Stimulated activated CD8-positive, alpha-beta memory T cell treated with anti-CD3 and anti-CD28 coated beads, Interleukin-12 subunit alpha, Interleukin-12 subunit beta, amount 100 ng/mL, for 4 hours (primary cell): Measurements from ENCODE around the gene BCL7C.
A peak's percentile ranks its signal among the peaks of the same experiment; 100 is the strongest.

ENCODE experiments used
- DNase-seq: peaks from one replicate; pipeline ENCODE4 v3.0.0-alpha.2; 2020; ENCODE audit warnings: low read depth

The BCL7C gene

DNA sequence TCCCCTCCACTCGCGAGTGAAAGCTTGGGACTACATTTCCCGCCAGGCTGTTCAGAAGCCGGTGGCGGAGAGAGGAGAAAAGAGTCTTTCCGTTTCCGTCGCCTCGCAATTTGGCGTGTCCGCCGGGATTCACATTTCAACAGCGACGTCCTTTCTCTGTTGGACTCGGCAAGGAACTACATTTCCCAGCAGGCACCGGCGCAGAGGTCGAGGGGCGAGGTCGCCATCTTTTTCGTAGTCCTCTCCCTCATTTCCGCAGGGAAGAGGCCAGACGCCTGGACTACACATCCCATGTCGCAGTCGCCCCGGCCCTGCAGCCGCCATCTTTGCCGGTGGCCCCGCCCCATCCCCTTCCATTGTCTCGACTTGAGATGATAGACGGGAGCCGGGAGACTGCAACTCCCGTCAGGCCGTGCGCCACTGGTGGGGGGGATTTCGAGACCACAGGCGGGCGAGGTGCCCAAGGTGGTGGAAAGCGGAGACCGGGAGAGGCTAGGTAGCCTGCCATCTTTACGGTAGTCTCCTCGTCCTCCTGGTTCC is 28.6 kb upstream of the BCL7C start:
- DNase-seq: peak; percentile 99

DNA sequence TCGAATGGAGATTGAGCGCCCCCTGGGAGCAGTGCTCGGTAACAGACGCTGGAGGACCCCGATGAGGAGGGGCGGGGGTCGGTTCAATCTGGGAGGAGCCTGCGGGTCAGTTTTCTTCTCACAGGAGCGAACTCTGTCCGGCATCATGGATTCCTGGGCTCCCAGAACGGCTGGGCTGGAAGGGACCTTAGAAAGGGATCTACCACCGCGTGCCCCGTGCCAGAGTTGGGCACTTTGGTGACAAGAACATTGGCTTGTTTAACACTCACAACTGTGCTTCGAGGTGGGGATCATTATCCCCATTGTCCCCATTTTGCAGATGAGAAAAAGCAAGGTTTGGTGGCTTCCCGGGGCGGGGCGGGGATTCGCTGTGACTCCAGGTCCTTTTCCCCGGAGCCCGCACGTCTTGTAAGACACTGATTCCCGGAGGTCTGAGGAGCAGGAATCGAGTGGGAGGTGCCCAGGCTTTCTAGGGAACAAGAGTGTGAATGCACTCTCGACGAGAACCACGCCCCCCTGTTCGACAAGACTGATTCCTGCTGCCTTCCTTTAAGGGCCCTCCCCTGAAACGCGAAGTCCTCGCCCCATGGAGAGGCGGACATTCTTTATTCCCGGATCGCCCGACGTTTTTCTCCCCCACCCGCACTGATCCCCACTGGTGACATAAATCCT is 28.0 kb upstream of the BCL7C start:
- peak; percentile 72 for DNase-seq

DNA sequence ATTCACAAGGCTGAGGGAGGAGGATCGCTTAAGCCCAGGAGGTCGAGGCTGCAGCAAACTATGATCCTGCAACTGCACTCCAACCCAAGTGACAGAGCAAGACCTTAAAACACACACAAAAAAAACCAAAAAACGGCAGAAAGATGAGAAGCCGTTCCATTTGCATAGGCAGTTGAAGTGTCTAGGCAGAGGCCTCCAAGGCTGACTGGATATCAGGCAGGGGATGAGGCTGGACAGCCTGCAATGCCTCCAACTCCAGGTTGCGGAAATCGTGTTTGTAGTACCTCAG is 27.5 kb upstream of the BCL7C start:
- DNase-seq: no peak

- no peak for DNase-seq
These were observed 27.0 kb upstream of the BCL7C start for GRCh38 chr16:30920891-30921290.

DNA sequence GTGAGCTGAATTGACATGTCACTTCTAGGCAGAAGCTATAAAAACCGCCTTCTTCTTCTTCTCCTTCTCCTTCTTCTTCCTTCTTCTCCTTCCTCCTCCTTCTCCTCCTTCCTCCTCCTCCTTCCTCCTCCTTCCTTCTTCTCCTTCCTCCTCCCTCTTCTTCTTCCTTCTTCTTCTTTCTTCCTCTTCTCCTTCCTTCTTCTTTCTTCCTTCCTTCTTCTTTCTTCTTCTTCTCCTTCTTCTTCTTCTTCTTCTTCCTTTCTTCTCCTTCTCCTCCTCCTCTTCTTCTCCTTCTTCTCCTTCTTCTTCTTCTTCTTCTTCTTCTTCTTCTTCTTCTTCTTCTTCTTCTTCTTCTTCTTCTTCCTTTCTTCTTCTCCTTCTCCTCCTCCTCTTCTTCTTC is 24.7 kb upstream of the BCL7C start:
- DNase-seq: no peak

DNA sequence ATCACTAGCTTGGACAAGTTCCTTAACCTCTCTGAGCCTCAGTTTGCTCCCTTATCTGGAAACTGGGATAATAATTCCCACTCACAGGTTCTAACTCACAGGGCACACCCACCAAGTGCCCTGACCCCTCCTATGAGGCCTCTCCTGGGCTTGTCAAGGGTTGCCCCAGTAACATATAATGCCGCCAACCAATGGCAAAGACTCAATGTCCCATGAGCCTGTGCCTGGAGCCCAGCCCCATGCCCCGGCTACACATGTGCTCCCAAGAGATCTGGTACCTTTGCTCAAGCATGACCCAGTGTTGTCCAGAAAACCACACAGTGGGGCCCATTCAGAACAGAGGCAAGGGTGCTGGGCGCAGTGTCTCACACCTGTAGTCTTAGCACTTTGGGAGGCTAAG is 21.0 kb upstream of the BCL7C start:
- DNase-seq: no peak

- DNase-seq: no peak
These were observed 19.0 kb upstream of the BCL7C start for GRCh38 chr16:30912794-30913412.

DNA sequence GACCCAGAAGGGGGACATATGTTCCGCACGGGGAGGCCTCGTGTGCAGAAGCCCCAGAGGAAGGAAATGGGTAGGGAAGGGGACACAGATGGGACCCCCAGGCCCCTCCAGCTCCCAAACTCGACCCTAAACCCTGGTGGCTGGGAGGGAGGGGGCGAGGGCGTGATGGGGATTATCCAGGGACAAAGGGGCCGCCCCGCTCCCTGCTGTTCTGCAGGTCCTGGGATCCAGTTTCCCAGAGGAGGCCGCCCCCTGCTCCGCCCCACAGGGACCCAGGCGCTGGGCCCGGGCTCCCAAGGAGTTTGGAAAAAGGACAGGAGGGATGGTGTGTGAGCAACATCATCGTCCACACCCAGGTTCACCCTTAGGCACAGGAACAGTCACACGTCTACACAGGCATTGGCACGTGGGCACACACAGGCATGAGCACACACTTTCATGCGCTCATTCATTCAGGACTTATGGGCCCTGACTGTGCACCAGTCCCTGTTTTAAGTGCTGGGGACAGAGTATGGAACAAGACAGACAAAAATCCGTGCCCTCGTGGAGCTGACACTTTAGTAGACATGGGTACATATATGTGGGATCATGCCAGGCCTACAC is 16.7 kb upstream of the BCL7C start:
- no peak for DNase-seq

- DNase-seq: no peak
These were observed 13.2 kb upstream of the BCL7C start for GRCh38 chr16:30907064-30907463.

DNA sequence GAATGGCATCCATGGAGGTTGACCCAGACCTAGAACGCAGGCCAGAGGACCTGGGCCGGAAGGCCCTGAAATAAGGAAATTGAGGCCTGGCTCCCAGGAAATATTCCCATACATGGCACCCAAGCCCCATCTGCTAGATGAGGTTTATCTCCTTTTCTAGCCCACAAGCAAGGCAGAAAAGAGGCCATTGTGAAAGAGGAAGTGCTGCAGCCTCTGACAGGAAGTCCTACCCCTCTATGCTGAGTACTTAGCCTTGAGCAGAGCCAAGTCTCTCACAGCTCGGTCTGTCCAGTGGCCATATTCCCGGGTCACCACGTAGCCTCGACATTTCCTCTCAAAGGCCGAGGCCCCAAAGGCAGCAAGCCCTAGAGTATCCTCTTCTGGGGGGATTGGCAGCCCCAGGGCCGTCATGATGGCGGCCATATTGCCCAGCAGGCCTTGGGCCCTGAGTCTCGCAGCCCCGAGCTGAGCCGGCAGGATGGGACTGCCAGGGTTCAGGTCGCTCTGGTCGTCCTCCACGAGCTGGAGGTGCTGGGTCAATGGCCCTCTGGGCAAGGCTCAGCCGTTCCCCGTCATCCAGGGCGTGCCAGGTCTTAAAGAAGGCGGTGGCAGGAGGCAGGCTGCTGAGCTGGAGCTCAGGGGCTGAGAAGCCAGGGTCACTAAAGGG is 10.4 kb upstream of the BCL7C start:
- no peak for DNase-seq

- no peak for DNase-seq
These were observed 9.7 kb upstream of the BCL7C start for GRCh38 chr16:30903596-30903995.

- DNase-seq: no peak
These were observed 9.1 kb upstream of the BCL7C start for GRCh38 chr16:30903002-30903401.

DNA sequence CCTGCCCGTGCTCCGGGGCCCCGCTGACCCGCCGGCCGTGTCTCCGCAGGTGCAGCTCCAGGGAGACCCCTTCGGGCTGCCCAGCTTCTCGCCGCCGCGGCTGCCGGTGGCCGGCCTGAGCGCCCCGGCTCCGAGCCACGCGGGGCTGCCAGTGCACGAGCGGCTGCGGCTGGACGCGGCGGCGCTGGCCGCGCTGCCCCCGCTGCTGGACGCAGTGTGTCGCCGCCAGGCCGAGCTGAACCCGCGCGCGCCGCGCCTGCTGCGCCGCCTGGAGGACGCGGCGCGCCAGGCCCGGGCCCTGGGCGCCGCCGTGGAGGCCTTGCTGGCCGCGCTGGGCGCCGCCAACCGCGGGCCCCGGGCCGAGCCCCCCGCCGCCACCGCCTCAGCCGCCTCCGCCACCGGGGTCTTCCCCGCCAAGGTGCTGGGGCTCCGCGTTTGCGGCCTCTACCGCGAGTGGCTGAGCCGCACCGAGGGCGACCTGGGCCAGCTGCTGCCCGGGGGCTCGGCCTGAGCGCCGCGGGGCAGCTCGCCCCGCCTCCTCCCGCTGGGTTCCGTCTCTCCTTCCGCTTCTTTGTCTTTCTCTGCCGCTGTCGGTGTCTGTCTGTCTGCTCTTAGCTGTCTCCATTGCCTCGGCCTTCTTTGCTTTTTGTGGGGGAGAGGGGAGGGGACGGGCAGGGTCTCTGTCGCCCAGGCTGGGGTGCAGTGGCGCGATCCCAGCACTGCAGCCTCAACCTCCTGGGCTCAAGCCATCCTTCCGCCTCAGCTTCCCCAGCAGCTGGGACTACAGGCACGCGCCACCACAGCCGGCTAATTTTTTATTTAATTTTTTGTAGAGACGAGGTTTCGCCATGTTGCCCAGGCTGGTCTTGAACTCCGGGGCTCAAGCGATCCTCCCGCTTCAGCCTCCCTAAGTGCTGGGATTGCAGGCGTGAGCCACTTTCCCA is 8.4 kb upstream of the BCL7C start:
- DNase-seq: peak; percentile 47

DNA sequence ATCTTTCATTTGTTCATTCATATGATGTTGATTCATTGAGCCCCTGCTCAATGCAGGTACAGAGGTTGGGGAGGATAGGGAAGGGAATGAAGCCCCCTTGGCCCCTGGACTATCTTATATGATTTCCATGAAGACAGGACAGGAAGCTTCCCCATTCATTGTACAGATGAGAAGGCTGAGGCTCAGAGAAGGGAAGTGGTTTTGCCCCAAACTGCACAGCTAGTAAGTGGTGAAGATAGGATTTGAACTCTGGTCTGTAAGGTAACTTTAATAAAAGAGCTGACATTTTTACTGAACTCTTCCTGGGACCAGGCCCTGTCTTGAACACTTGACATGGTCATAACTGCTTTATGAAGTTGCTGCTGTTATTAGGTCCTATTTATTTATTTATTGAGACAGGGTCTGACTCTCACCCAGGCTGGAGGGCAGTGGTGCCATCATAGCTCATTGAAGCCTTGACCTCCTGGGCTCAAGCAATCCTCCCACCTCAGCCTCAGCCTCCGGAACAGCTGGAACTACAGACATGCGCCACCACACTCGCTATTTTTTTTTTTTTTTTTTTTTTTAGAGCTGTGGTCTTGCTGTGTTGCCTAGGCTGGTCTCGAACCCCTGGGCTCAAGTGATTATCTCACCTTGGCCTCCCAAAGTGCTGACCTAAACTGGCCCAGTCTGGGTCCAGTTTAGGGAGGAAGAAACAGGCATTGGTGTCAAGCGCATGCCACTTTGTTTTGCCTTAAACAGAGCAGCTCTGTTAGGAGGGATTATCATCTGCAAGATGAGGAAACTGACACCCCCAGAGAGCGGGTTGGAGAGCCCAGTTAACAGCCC is 7.5 kb upstream of the BCL7C start:
- DNase-seq: no peak

DNA sequence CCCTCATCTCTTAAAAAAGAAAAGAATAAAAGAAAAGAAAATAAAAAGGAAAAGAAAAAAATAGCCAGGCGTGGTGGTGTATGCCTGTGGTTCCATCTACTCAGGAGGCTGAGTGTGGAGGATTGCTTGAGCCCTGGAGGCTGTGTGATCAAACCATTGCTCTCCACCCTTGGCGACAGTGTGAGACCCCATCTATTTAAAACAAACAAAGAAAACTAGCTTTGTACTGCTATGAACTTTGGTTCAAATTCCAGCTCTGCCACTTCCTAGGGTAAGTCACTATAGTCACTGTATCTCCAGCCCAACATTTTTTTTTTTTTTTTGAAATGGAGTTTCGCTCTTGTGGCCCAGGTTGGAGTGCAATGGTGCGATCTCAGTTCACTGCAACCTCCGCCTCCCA is 6.7 kb upstream of the BCL7C start:
- DNase-seq: no peak

DNA sequence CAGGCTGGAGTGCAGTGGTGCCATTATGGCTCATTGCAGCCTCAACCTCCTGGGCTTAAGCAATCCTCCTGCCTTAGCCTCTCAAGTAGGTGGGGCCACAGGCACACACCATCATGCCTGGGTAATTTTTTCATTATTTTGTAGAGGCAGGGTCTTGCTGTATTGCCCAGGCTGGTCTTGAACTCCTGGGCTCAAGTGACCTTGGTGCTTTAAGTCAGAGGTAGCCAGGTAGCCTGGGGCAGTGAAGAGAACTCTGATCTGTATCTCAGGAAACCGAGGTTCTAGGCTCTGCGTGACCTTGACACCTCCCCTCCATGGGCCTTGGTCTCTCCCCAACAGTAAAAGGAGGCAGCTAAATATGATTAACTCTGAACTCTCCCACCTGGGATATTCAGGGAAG is 5.9 kb upstream of the BCL7C start:
- DNase-seq: no peak

DNA sequence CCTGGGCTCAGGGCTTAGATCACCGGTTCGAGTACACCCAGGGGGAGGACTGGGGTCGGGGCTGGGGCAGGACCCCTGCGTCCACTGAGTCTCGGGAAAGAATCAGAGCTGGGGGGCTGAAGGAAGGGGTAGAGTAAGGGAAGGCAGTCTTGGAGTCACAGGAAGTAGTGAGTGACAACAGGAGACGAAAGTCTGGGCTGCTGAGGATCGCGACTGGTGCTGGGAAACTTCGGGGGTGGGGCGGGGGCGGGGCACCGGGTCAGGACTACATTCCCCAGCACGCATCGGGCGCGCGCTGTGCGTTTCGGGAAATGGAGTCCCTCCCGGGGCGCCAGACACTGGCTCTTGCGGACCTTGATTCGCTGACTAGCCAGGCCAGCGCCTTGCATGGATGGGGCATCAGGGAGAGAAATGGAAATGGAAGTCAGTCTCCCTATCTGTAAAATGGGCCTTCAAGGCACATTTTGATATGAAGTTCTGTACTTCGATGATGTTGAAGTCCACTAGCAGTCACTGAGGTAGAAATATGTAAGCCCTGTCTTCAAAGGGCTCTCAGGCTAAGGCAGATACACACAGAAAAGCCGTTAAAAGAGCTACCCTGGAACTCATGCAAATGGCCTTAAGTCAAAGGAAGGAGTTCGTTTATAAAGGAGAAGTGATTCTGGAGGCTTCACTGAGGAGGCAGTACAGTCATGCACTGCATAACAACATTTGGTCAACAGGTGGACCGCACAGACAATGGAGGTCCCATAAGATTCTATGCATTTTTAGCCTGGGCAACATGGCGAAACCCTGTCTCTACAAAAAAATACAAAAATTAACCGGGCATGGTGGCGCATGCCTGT is 3.2 kb upstream of the BCL7C start:
- DNase-seq: peak; percentile 61

DNA sequence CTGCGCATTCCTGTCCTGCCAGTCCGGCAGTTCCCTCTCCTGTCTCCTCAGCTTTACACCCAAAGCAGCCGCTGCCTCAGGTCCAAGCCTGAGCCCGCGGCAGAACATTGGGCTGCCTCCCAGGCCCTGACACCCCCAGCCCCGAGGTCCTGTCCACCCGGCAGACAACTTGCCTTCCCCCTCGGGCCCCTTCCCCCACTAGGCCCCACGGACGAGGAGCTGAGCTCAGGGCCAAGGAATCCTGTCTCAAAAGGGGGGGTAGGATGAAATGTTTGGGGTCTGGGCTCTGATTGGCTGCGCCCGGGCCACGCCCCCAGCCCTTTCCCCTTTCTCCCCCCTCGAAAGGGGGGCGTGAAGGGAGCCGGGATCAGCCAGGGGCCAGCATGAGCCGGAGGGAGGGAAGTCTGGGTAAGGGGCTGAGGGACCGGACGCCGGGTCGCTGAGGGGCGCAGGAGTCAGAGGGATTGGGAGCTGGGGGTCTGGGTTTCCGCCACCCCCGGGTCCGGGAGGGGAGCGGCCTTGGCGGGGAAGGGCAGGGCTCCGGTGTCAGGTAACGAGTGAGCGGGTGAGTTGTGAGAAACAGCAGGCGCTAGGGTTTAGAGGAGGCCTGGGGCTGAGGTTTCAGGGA is 2.5 kb upstream of the BCL7C start, which contains the start of gene CTF1:
TSS of gene CTF1 (plus strand) at position 354 of the 628 bp plus-strand sequence. CDS start at position 384, 30 bp downstream.
- DNase-seq: no peak

GRCh38 chr16:30895627-30896260 is 1.9 kb upstream of the BCL7C start:
- no peak for DNase-seq
